GM23248 (cell line): Measurements from ENCODE around the gene CR1L. TPM values are rescaled to one million over a fixed set of nuclear protein-coding genes. Genes with fewer than 3 reads are reported as not detected.
A peak's percentile ranks its signal among the peaks of the same experiment; 100 is the strongest.
"Not testable (repeated sequence)": the region's sequence is repeated elsewhere in the genome, so short reads cannot be mapped to it uniquely, and the experiment has no call there.

Source experiments
- DNase-seq: peaks from one replicate; pipeline ENCODE4 v3.0.0-alpha.2; 2015
- H2AFZ ChIP-seq: fragments of 200-600 bp; sonication (generic); 2 replicates; pipeline ENCODE4 v1.6.1; 2016; ENCODE audit warnings: antibody characterized with exemption
- H3F3A ChIP-seq: fragments of 200-600 bp; sonication (generic); 2 replicates; pipeline ENCODE4 v1.6.1; 2016; ENCODE audit warnings: mild to moderate bottlenecking, antibody characterized with exemption, mixed run types; ENCODE audit not compliant: insufficient read depth
- H3K27ac ChIP-seq: fragments of 200-600 bp; sonication (generic); 2 replicates; pipeline ENCODE4 v1.5.1; 2016; ENCODE audit warnings: mild to moderate bottlenecking
- H3K27me3 ChIP-seq: fragments of 200-600 bp; sonication (generic); replicated peaks from 2 replicates; pipeline ENCODE4 v1.6.1; 2016; ENCODE audit warnings: mild to moderate bottlenecking; ENCODE audit not compliant: insufficient read depth
- H3K36me3 ChIP-seq: fragments of 200-600 bp; sonication (generic); 2 replicates; pipeline ENCODE4 v1.6.1; 2016; ENCODE audit warnings: low read depth, mild to moderate bottlenecking
- H3K4me1 ChIP-seq: fragments of 200-600 bp; sonication (generic); 2 replicates; pipeline ENCODE4 v1.6.1; 2016; ENCODE audit warnings: mild to moderate bottlenecking; ENCODE audit not compliant: insufficient read depth
- H3K4me2 ChIP-seq: fragments of 200-600 bp; sonication (generic); one replicate; pipeline ENCODE4 v1.6.1; 2016; ENCODE audit warnings: mild to moderate bottlenecking; ENCODE audit not compliant: unreplicated experiment
- H3K4me3 ChIP-seq: fragments of 200-600 bp; sonication (generic); 2 replicates; pipeline ENCODE4 v1.5.1; 2016; ENCODE audit warnings: mild to moderate bottlenecking
- H3K79me2 ChIP-seq: fragments of 200-600 bp; sonication (generic); 2 replicates; pipeline ENCODE4 v1.6.1; 2016; ENCODE audit warnings: mild to moderate bottlenecking; ENCODE audit not compliant: insufficient read depth
- H3K9ac ChIP-seq: fragments of 200-600 bp; sonication (generic); 2 replicates; pipeline ENCODE4 v1.6.1; 2016; ENCODE audit warnings: mild to moderate bottlenecking
- H3K9me2 ChIP-seq: fragments of 200-600 bp; sonication (generic); 2 replicates; pipeline ENCODE4 v1.6.1; 2016; ENCODE audit warnings: mixed run types, mild to moderate bottlenecking, moderate library complexity; ENCODE audit not compliant: insufficient read depth
- H3K9me3 ChIP-seq: fragments of 200-600 bp; sonication (generic); one replicate; pipeline ENCODE4 v1.6.1; 2017; ENCODE audit warnings: low read depth
- H4K20me1 ChIP-seq: fragments of 200-600 bp; sonication (generic); 2 replicates; pipeline ENCODE4 v1.6.0; 2016; ENCODE audit not compliant: insufficient read depth
- EZH2 ChIP-seq: fragments of 200-600 bp; sonication (generic); IDR thresholded peaks from 2 replicates; pipeline ENCODE4 v1.6.1; 2018; ENCODE audit warnings: antibody characterized with exemption, mild to moderate bottlenecking; ENCODE audit not compliant: insufficient read depth, poor library complexity, severe bottlenecking
- EZH2phosphoT487 ChIP-seq: fragments of 200-600 bp; sonication (generic); IDR thresholded peaks from 2 replicates; pipeline ENCODE4 v1.6.1; 2018; ENCODE audit warnings: antibody characterized with exemption, moderate library complexity, mild to moderate bottlenecking, low read depth; ENCODE audit not compliant: insufficient read depth
- WGBS, 2 experiments: methylation state at CpG; one replicate each; pipeline ENCODE4 v1.1.6; 2015 to 2017; ENCODE audit warnings: low lambda C conversion rate in 2 of 2, low coverage in 1 of 2; ENCODE audit errors: missing lambda C conversion rate in 2 of 2; 5-methylcytosine and 5-hydroxymethylcytosine counted together
- in situ Hi-C: fragments of 300-500 bp; cut with MboI; formaldehyde crosslinking; loops from 2 replicates; pipeline ENCODE4 v1.15.0; 2020
- polyA plus RNA-seq: library from polyadenylated mRNA; unstranded; fragments of >200 nt; fragmentation: Nextera tagmentation; extraction: Ambion mirVana; gene quantifications from 2 replicates; pipeline ENCODE4 v1.2.1, GENCODE V29; 2016
- total RNA-seq: library from RNA; depleted of rRNA; stranded (reverse); fragments of >200 nt; shearing (Covaris generic); gene quantifications from 2 replicates; pipeline ENCODE4 v1.2.3, GENCODE V29; 2014

The CR1L gene
- total and polyA plus RNA-seq, 2 experiments from 2014 or later = not detected

- H4K20me1 ChIP-seq, H3K36me3 ChIP-seq, H3K79me2 ChIP-seq, H3K4me1 ChIP-seq, H3F3A ChIP-seq, H2AFZ ChIP-seq, H3K9me3 ChIP-seq, H3K9me2 ChIP-seq, H3K9ac ChIP-seq, in situ Hi-C loops, H3K4me3 ChIP-seq, DNase-seq, H3K27ac ChIP-seq, H3K4me2 ChIP-seq, H3K27me3 ChIP-seq: not testable (repeated sequence)
- WGBS, 2 experiments = 90 to 92% methylated on average over 7 of the region's 7 CpGs
These were observed 9.3 kb upstream of the CR1L start for GRCh38 chr1:207635569-207636186.

GRCh38 chr1:207638487-207639145, 6.3 kb upstream of the CR1L start:
- WGBS, 2 experiments = 68 to 71% methylated on average over 9 of the region's 9 CpGs
- H3K9me3 ChIP-seq, H3K27me3 ChIP-seq, H4K20me1 ChIP-seq, H3K4me1 ChIP-seq, H3K79me2 ChIP-seq, H3F3A ChIP-seq, H2AFZ ChIP-seq, H3K36me3 ChIP-seq, in situ Hi-C loops, H3K4me2 ChIP-seq, H3K27ac ChIP-seq, H3K9me2 ChIP-seq, H3K9ac ChIP-seq, DNase-seq, H3K4me3 ChIP-seq: not testable (repeated sequence)

- H3K27me3 ChIP-seq, H3K27ac ChIP-seq, H2AFZ ChIP-seq, H3K4me2 ChIP-seq, H3K79me2 ChIP-seq, H3K9me2 ChIP-seq, H4K20me1 ChIP-seq, in situ Hi-C loops, H3K9ac ChIP-seq, H3K36me3 ChIP-seq, H3K9me3 ChIP-seq, H3F3A ChIP-seq, H3K4me1 ChIP-seq, DNase-seq, H3K4me3 ChIP-seq: not testable (repeated sequence)
- 41 to 42% methylated on average over 5 of the region's 5 CpGs for WGBS, 2 experiments
These were observed 5.6 kb upstream of the CR1L start for GRCh38 chr1:207639362-207639761.

- TF ChIP-seq EZH2 (no peak), EZH2phosphoT487 (no peak)
- no peaks in the 10 kb centered on the region for H3K9me3 ChIP-seq
- H2AFZ ChIP-seq = peak overlapping the region; percentile 96
- H3K4me2 ChIP-seq = peak overlapping the region; percentile 88
- no peaks in the 10 kb centered on the region for H3K9me2 ChIP-seq
- H3K4me3 ChIP-seq = peak overlapping the region; percentile 81
- 38 to 40% methylated on average over 9 of the region's 9 CpGs for WGBS, 2 experiments
- H3K79me2 ChIP-seq = no peaks in the 10 kb centered on the region
- in situ Hi-C loops = no loop called here
- no peaks in the 10 kb centered on the region for H4K20me1 ChIP-seq
- H3K27me3 ChIP-seq = peaks cover 18% of the 10 kb centered on the region
- no peak overlapping the region for H3K27ac ChIP-seq
- H3K9ac ChIP-seq = no peak overlapping the region
- H3K36me3 ChIP-seq = no peaks in the 10 kb centered on the region
- H3K4me1 ChIP-seq = no peaks in the 10 kb centered on the region
- DNase-seq = no peak
- H3F3A ChIP-seq = no peaks in the 10 kb centered on the region
These were observed 624 bp upstream of the CR1L start for GRCh38 chr1:207644166-207644851.
